IPS-20b (cell line): Measurements from ENCODE around the gene NADK2.
"Not testable (repeated sequence)": the region's sequence is repeated elsewhere in the genome, so short reads cannot be mapped to it uniquely, and the experiment has no call there.

Source experiments
- H3K27ac ChIP-seq: one replicate; pipeline ENCODE4 v1.5.1; 2013; ENCODE audit warnings: low read length
- H3K27me3 ChIP-seq: 2 replicates; pipeline ENCODE4 v1.6.1; 2013; ENCODE audit warnings: mild to moderate bottlenecking, low read length, inconsistent platforms; ENCODE audit not compliant: insufficient read depth
- H3K36me3 ChIP-seq: 2 replicates; pipeline ENCODE4 v1.6.1; 2013; ENCODE audit warnings: low read depth, mild to moderate bottlenecking, inconsistent platforms, low read length, moderate library complexity; ENCODE audit not compliant: insufficient read depth
- H3K4me1 ChIP-seq: 2 replicates; pipeline ENCODE4 v1.6.1; 2013; ENCODE audit warnings: mild to moderate bottlenecking, control low read depth, inconsistent platforms, low read length, moderate library complexity; ENCODE audit not compliant: insufficient read depth
- H3K4me3 ChIP-seq: 2 replicates; pipeline ENCODE4 v1.5.1; 2013; ENCODE audit warnings: mild to moderate bottlenecking, low read length, inconsistent platforms
- H3K9ac ChIP-seq: 2 replicates; pipeline ENCODE4 v1.6.1; 2013; ENCODE audit warnings: low read depth, mild to moderate bottlenecking, inconsistent platforms, low read length, moderate library complexity
- H3K9me3 ChIP-seq: 2 replicates; pipeline ENCODE4 v1.6.1; 2013; ENCODE audit warnings: mild to moderate bottlenecking, low read depth, low read length, inconsistent platforms; ENCODE audit not compliant: insufficient read depth

Gene NADK2, protein sequence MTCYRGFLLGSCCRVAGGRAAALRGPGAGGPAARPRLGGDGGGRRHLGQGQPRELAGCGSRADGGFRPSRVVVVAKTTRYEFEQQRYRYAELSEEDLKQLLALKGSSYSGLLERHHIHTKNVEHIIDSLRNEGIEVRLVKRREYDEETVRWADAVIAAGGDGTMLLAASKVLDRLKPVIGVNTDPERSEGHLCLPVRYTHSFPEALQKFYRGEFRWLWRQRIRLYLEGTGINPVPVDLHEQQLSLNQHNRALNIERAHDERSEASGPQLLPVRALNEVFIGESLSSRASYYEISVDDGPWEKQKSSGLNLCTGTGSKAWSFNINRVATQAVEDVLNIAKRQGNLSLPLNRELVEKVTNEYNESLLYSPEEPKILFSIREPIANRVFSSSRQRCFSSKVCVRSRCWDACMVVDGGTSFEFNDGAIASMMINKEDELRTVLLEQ

DNA sequence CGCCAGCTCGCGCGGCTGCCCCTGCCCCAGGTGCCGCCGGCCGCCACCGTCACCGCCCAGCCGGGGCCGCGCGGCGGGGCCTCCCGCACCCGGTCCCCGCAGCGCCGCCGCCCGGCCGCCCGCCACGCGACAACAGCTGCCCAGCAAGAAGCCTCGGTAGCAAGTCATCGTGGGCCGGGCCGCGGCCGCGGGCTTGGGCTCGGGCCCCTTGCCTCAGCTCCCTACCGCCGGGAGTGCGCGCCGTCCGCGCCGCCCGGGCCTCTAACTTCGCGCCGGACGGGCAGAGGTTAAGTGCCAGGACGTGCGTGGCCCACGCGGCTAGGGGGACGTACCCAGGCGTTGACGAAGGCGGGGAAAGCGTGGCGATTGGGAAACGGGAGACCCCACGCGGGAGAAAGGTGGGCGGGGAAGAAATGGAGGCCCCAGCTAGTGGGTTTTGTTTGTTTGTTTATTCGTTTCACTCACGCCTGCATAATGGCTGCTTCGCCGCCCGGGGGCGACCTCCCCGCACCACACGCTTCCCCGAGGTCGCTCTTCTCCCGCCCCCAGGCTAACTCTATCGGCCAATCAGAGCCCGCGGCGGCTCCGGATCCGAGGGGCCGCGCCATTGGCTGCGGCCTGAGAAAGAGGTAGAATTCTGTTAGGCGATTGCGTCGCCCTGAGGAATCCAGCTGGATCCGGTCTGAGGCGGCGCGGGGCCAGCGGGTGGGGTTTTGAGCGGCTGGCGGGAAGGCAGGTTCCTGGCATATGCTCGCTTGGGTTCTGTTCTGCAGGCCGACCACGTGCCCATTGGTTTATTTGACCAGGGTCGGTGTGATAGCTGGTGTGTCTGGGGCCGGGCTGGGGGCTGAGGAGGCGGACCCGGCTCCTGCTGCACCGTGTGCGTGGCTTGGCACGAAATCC lies at the start of gene NADK2:
Gene NADK2 (minus strand): TSS at position 295 of the 903 bp plus-strand sequence. CDS start 127 bp downstream, at position 168.
- Histone ChIP-seq H3K9me3 (no peaks in the 10 kb centered on the region), H3K4me1 (peaks cover 14% of the 10 kb centered on the region; the same call in 1 of the 2 replicates), H3K27me3 (peaks cover 17% of the 10 kb centered on the region), H3K27ac (peak within 1 kb of the TSS; percentile 66), H3K9ac (peak within 1 kb of the TSS; percentile 89), H3K4me3 (peak within 1 kb of the TSS; percentile 82), H3K36me3 (no peaks in the 10 kb centered on the region)

DNA sequence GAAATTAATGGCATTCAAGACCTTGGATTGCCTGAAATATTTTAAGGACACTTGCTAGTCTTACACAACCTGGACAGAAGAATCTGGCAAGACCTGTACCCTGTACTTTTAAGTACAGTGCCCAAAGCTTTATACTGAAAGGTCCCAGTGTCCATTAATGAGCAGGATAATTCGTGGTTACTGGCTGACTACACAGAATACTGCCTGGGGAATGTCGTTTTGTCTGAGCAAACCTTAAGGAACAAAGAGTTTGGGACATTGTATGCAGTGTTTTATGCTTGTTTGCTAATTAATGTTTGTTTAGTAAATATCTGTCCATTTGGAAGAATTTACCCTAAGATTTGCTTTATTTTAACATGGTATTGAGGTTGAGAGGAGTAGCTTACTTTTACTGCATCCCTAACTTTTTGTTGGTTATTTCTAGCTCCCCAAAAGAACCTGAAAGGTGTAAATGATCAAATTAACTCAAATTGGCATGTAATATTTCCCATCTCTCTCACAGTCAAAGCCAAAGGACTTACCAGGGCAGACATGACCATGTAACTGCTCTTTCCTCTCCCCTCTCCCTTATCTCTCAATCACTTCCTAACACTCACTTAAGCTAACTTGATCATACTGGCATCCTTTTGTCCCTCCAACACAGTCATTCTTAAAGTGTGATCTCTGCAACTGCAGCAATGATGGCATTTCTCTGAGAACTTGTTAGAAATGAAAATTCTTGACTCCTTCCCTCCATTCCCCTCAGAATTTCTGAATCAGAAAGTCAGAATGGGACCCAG lies 44.3 kb upstream of the NADK2 start:
- H3K4me3 ChIP-seq: no peak overlapping the region
- no peaks in the 10 kb centered on the region for H3K36me3 ChIP-seq
- H3K9ac ChIP-seq: no peak overlapping the region
- no peaks in the 10 kb centered on the region for H3K27me3 ChIP-seq
- no peaks in the 10 kb centered on the region for H3K9me3 ChIP-seq
- H3K27ac ChIP-seq: no peak overlapping the region
- no peaks in the 10 kb centered on the region for H3K4me1 ChIP-seq

DNA sequence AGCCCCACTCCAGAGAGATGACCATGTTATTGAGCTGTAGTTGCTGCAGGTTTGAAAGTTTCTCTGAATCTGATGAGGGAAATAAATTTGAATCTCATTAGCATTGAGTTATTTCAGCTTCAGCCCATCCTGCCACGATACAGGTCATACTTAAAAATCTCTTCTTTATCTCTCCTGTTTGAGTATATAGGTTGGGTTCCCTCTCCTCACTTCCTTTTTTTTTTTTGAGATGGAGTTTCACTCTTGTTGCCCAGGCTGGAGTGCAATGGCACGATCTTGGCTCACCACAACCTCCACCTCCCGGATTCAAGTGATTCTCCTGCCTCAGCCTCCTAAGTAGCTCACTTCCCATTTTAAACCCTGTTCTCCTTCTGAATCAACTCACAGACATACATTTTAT lies 42.0 kb upstream of the NADK2 start:
- H3K9me3 ChIP-seq, H3K27me3 ChIP-seq, H3K27ac ChIP-seq: not testable (repeated sequence)

DNA sequence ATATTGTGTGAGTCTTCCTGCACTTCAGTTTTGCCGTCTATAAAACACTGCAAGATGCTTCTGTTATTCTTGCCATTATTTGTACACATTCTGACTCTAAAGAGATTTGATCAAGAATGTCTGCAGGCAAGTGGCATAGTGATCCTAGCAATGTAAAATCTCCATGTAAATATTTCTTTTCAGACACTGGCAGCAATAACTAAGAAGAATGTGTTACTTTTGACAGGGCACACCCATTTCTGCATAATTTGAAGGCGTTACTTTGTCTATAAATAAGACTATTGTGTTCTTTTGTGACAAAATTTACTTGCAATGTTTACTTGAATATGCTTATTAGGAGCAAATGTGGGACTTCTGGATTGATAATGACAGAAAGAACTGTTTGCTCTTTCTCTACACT lies 39.9 kb upstream of the NADK2 start:
- H3K4me1 ChIP-seq: no peaks in the 10 kb centered on the region
- H3K36me3 ChIP-seq: no peaks in the 10 kb centered on the region
- no peaks in the 10 kb centered on the region for H3K27me3 ChIP-seq
- no peaks in the 10 kb centered on the region for H3K9me3 ChIP-seq
- H3K4me3 ChIP-seq: no peak overlapping the region
- H3K9ac ChIP-seq: no peak overlapping the region
- H3K27ac ChIP-seq: no peak overlapping the region

More for the DNA sequence above, 42.0 kb upstream of the NADK2 start:
- not testable (repeated sequence) for H3K9ac ChIP-seq, H3K4me1 ChIP-seq, H3K4me3 ChIP-seq, H3K36me3 ChIP-seq

DNA sequence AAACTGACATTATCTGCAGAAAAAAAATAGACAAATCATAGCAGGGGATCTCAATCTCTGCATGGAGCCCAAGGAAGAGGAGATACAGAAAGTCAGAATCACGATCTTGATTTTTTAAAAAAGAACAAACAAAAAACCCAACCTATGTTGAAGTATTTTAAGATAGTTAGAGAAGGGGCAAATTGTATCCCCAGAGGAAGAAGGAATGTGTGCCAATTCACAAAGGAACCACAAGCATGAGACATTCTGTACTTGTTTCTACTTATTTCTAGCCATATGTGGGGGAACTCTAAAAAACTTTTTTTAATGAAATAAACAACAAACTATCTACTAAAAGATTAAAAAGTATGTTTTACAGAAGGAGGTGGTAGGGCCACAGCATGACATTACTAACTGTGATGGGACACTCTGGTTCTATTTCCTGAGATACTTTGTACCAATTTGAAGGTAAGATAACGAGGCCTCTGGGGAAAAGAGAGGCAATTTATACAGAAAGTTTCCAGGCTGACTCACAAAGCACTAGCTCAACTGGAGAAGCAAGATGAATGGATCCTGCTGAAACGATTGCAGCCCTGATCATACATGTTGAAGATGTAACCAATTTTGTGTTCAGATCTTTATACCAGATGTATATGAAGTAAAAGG lies 37.5 kb upstream of the NADK2 start:
- Histone ChIP-seq H3K4me1 (peaks cover 4% of the 10 kb centered on the region; the same call in 1 of the 2 replicates), H3K9ac (no peak overlapping the region), H3K9me3 (no peaks in the 10 kb centered on the region), H3K36me3 (no peaks in the 10 kb centered on the region), H3K27ac (no peak overlapping the region), H3K4me3 (no peak overlapping the region), H3K27me3 (no peaks in the 10 kb centered on the region)

DNA sequence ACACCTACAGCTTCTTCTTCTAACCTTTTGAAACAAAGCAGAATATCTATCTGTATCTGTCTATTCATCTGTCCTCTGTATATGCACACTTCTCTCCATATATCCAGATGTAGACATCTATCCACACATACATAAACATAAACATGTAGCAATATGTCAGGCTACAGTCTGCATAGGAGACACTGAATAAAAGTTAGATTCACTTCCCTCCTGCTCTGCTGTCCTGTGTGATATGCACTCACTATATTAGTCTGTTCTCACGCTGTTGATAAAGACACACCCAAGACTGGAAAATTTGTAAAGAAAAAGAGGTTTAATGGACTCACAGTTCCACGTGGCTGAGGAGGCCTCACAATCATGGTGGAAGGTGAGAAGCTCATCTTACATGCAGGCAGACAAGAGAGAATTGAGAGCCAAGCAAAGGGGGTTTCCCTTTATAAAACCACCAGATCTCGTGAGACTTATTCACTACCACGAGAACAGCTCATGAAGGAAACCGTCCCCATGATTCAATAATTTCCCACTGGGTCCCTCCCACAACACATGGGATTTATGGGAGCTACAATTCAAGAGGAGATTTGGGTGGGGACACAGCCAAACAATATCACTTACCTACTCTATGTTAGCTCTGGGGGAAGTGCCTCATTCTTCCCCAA lies 35.9 kb upstream of the NADK2 start:
- Histone ChIP-seq H3K9ac (no peak overlapping the region), H3K4me3 (no peak overlapping the region), H3K9me3 (no peaks in the 10 kb centered on the region), H3K27me3 (no peaks in the 10 kb centered on the region), H3K27ac (no peak overlapping the region), H3K4me1 (peaks cover 5% of the 10 kb centered on the region; the same call in 1 of the 2 replicates), H3K36me3 (no peaks in the 10 kb centered on the region)

DNA sequence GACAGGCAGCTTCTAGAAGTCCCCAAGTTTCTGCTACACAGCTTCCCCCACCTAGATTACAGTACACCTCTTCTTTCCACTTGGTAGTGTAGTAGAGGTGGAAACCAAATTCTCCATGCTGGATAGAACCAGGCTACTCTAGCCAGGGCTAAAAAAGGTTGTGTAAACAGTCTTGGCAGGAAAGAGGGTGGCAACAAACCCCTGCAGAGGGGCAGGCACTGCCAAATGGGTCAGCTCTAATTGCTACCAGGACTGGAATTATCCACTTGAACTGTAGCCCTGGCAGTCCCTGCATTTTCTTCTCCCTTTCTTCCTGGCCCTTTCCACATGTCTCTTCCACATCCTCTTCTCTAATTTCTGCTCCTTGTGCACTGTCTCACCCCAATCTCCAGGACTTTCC lies 35.1 kb upstream of the NADK2 start:
- no peak overlapping the region for H3K4me3 ChIP-seq
- peaks cover 5% of the 10 kb centered on the region; the same call in 1 of the 2 replicates for H3K4me1 ChIP-seq
- H3K27ac ChIP-seq: no peak overlapping the region
- no peak overlapping the region for H3K9ac ChIP-seq
- H3K9me3 ChIP-seq: no peaks in the 10 kb centered on the region
- H3K27me3 ChIP-seq: no peaks in the 10 kb centered on the region
- no peaks in the 10 kb centered on the region for H3K36me3 ChIP-seq

DNA sequence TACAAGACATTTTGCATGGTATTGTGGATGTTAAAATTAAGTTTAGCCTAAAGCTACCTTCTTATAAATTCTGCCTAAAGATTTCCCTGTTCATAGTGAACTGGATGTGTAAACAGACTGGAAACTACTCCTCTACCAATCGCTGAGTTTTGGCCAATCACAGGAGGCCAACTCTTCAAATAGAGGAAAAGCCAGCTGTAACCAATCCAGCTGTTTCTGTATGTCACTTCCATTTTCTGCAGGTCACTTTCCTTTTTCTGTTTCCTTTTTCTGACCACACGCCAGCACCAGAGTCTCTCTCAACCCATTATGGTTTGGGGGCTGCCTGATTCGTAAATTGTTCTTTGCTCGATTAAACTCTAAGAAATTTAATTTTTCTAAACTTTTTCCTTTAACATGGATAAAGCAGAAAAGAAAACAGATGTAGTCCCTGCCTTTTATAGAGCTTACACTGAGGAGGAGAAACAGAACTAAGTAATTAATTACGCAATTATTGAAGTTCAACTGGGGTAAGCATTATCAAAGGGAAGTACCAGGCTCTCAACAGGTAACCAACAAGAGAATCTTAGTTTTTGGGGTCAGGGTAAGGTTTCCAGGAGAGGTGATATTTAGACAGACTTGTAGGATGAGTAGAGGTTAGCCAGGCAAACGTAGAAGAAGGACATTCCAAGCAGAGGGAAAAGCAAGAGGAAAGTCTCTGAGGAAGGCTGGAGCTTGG lies 32.2 kb upstream of the NADK2 start:
- Histone ChIP-seq H3K9ac (no peak overlapping the region), H3K9me3 (no peaks in the 10 kb centered on the region), H3K27me3 (no peaks in the 10 kb centered on the region), H3K4me3 (no peak overlapping the region), H3K4me1 (peaks cover 5% of the 10 kb centered on the region; the same call in 1 of the 2 replicates), H3K27ac (no peak overlapping the region), H3K36me3 (no peaks in the 10 kb centered on the region)

DNA sequence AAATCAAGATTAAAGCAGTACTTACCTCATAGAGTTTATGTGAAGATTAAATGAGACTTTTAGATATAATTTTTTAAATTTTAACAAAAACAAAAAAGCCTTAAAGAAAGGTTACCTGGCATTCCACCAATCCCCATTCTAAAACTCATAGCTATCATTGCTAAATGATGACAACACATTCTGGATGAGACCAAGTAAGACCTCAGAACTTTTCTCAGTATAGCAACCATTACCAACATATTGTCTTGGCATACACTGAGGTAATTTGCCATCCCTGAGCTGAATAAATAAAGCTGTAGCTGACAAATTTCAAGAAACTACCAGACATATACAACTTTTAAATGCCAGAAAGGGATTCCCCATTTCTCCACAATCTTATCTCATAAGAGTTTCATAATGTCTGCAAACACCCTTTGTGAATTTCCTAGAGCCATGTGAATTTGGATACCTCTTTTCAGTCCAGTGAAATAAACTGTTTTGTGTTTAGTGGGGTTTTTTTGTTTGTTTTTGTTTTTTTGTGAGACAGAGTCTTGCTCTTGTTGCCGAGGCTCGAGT lies 30.5 kb upstream of the NADK2 start:
- no peak overlapping the region for H3K9ac ChIP-seq
- peaks cover 5% of the 10 kb centered on the region; the same call in 1 of the 2 replicates for H3K4me1 ChIP-seq
- H3K27ac ChIP-seq: no peak overlapping the region
- H3K27me3 ChIP-seq: no peaks in the 10 kb centered on the region
- no peak overlapping the region for H3K4me3 ChIP-seq
- no peaks in the 10 kb centered on the region for H3K36me3 ChIP-seq
- H3K9me3 ChIP-seq: no peaks in the 10 kb centered on the region
